HG03521 (cell line): ENCODE data around the gene TANGO2.

ENCODE experiments used
- ATAC-seq: cut with Tn5 transposase; IDR thresholded peaks from one replicate; pipeline ENCODE4 v1.9.1; 2021; ENCODE audit warnings: mild to moderate bottlenecking, moderate library complexity; ENCODE audit not compliant: unreplicated experiment

Gene TANGO2

GRCh38 chr22:20083157-20083890 lies 62.4 kb downstream of the TANGO2 start:
- ATAC-seq = no peak

GRCh38 chr22:20083891-20084546 lies 63.1 kb downstream of the TANGO2 start:
- no peak for ATAC-seq

- no peak for ATAC-seq
Observed at GRCh38 chr22:20084547-20085413, 63.9 kb downstream of the TANGO2 start.

- no peak for ATAC-seq
Observed at GRCh38 chr22:20085651-20086050, 64.7 kb downstream of the TANGO2 start.

- no peak for ATAC-seq
Observed at GRCh38 chr22:20086101-20086599, 65.2 kb downstream of the TANGO2 start.

- ATAC-seq = no peak
Observed at GRCh38 chr22:20086763-20087162, 65.9 kb downstream of the TANGO2 start.

GRCh38 chr22:20087319-20088262 lies 66.7 kb downstream of the TANGO2 start:
- ATAC-seq = no peak

GRCh38 chr22:20088263-20088648 lies 67.3 kb downstream of the TANGO2 start:
- no peak for ATAC-seq

GRCh38 chr22:20089226-20089976 lies 68.5 kb downstream of the TANGO2 start:
- ATAC-seq = no peak

GRCh38 chr22:20089977-20090729 lies 69.2 kb downstream of the TANGO2 start:
- ATAC-seq = no peak

GRCh38 chr22:20090730-20091240 lies 69.9 kb downstream of the TANGO2 start:
- ATAC-seq = no peak

GRCh38 chr22:20091690-20092476 lies 71.0 kb downstream of the TANGO2 start:
- ATAC-seq = no peak

- no peak for ATAC-seq
Observed at GRCh38 chr22:20092477-20092854, 71.6 kb downstream of the TANGO2 start.

GRCh38 chr22:20093418-20094196 lies 72.7 kb downstream of the TANGO2 start:
- no peak for ATAC-seq

- ATAC-seq = no peak
Observed at GRCh38 chr22:20094197-20094807, 73.4 kb downstream of the TANGO2 start.

- ATAC-seq = no peak
Observed at GRCh38 chr22:20095521-20095920, 74.6 kb downstream of the TANGO2 start.
